Nucleus accumbens (tissue), 56 donors: ENCODE measurements around the gene SLC25A25.

Source experiments
- DNase-seq, 56 donors: peaks; one replicate each; lab custom pipeline; 2025; lab: John Stamatoyannopoulos, UW

SLC25A25 gene

DNA sequence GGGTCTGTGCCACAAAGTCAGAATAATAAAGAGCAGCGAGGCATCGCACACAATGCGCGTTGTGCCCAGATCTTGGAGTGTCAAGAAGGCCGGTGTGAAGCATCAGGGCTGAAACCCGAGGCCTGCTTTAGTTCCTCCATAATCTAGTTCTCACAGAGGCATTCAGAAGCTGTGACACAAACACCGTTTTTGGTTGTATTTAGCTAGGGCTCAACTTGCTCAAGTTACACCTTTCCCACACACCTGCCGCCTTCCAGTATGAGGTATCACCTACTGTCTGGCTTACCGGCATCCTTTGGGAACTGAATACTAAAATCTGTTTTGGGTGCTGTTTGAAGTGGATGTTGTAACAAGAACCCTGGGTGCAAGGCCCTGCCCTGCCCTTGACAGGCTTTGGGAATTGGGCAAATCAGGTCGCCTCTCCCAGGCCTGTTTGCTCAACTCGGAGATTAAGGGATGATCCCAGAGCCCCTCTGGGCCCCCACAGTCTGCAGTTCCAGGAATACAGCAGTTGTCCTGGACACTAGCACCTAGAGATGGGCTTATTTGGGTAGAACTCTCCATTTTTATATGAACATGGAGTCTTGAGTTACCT, 27.0 kb downstream of the SLC25A25 start:
- DNase-seq = no peak

DNA sequence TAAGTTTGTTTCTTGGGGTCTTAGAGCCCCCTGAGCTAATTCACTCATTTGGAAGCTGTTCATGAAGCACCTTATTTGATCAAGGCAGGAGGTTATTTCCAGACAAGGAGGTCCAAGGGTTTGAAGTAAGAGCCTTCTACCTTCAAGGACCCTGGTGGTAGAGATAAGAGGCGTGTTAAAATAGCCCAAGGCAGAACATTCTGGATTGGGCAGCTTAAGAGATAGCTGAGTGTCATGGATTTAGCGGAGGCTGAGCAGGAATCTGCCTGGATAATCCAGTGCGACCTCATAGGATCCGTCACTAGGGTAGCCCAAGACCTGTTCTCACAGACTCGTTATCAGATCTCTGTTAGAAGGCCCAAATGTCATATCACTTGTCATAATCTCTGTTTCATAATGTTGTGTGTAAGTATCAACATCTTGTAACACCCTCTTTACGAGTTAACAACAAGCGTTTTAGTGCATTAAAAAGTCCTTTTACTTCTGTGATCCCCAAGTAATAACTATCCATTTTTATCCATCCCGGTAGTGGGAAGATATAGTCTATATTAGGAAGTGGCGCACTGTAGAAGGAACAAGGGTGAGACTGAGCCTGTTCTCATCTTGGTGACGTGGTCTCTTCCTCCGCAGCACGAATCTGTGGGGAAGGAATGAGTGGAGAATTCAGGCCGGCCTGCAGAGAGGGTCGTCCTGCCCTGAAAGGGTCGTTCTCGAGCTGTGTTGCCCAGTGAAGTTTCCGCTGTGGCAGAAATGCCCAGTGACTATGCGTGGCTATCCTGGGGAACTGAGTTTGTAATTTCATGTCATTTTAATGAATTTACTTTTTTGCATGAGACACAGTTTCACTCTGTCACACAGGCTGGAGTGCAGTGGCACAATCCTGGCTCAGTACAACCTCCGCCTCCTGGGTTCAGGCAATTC, 28.8 kb downstream of the SLC25A25 start:
- DNase-seq = peak in 3 of 56 donors; percentile 12 to 43 (median 29)

DNA sequence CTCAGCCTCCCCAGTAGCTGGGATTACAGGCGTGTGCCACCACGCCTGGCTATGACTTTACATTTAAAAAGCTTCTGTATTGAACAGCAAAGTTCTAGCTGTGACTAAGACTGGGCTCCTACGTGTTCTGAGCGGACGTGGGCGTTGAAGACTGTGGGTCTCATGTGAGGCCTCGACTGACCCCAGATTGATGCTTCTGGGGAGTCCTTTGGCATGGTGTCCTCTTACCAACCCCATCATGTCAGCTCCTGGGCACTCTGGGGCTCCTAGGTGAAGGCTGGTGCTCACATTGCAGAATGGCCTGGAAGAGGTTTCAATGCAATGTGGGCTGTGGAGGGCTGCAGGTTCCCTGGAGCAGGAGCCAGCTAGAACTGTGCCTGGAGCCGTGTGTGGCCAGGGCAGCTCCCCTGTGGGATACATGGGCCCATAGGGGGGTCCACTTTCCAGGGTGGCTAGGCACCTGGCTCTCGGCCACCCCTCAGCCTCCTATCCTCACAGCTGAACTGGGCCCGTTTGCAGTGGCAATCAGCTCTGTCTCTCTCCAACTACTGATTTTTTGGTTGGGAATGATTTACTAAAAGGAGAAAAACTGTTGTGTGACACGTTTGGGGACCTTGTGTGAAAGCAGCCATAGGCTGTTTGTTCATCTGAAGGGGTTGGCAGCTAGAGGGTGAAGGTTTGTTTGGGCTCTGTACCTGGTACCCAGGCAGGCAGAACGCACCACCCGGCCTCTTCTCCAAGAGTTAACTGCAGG, 29.7 kb downstream of the SLC25A25 start:
- DNase-seq = peak in 5 of 56 donors; percentile 19 to 58 (median 43)

DNA sequence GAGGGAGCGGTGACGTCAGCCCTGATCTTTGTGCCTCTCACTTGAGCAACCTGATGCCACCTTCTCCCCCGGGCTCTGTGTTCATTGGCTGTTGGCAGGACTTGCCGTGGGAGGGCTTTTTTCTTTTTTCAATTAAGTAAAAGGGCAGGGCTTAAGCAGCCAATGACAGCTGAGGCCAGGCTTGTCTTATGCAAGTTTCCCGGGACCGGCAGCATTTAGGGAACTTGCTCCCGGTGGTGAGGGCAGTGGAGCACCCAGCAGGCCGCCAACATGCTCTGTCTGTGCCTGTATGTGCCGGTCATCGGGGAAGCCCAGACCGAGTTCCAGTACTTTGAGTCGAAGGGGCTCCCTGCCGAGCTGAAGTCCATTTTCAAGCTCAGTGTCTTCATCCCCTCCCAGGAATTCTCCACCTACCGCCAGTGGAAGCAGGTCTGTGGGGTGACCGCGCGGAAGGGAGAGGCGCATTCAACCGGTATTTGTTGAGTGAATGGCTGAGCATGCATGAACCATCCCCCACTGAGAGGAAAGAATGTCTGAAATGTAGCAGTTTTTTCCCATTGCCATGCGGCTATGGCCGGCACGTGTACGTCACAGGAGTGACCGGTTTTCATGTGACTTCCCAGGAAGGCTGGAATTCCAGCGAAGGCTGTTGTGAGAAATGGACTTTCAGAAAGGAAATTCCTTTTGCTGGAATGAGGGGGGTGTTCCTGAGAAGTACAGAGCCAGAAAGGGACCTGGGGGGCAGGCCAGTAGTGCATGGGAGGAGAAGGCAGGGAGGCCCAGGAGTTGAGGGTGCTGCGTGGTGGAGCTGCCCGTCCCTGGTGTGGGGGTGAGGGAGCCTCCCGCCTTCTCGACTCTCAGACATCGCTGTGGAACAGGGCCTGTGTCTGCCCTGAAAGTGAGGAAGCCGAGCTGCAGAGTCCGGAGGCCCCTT, 30.5 kb downstream of the SLC25A25 start:
- DNase-seq = peak in 53 of 56 donors; percentile 44 to 98 (median 80)

DNA sequence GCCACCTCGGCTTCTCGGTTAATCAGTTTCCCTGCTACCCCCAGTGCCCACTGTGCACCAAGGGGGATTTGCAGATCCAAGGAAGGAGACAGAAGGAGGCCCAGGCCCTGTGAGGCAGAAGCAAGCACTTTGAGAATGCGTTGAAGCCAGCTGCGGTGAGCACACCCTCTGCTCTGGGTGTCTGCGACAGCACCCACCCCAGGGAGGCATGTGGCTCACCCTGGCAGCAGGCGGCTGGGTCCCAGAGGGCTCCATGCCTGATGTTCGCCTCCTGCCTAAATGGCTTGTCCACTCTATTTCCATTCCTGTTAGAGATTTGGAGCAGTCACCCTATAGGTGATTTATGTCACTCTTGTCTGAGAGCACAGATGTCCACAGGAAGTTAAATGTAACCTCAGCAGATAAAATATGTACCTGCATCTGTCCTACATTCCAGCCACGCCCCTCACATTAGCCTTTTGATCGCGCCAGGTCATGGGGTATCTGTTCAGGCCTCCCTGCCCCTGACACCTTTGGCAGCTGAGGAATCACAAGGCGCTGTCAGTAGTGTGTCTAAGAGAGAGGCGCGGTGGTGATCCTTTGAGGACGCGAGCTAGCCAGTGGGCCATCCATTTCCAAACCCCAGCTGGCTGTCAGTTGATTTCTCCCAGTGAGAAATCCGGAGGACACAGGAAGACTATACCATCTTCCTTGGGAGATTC, 31.3 kb downstream of the SLC25A25 start:
- DNase-seq = peak in 4 of 56 donors; percentile 26 to 44 (median 30)

DNA sequence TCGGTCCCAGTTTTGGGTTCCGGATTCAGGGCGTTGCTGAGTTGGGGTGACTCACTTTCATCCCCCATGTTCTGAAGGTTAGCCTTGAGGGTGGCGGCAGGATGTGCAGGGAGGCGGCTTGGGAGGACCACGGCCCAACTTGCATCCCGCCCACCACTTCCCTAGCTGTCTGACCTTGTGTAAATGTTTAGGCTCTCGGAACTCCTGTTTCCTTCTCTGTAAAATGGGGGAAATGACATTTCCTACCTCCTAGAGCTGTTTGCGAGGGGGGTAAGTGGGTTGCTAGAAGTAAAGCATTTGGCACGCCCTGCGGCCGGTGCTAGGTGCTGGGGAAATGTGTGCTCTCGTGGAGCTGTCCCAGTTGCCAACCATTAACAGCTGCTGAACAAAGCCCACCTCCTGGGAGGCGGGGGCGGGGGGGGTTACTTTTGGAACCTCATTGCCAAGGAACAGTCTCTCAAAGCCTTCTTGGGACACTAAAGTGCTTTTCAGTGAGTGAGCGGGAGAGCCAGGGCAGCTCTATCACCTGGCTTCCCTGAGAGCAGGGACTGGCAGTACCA, 32.0 kb downstream of the SLC25A25 start:
- peak in 3 of 56 donors; percentile 12 to 41 (median 23) for DNase-seq

DNA sequence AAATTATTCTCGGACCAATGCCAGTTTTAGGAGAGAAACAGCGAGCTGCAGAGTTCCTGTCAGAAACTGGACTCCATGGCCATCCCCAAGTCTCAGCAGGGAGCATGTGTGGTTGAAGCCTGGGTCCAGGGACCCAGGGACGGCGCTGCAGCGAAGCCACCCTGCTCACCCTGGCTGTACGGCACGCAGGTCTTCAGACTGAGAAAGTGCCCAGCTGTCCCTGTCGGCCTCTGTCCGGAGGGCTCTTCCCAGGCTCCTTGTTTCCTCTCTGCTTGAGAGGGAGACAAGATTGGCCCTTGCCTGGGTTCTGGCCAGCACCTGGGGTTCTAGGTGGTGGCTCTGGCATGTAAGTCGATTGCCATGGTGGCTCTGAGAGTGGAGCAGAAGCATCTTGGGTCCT, 32.5 kb downstream of the SLC25A25 start:
- DNase-seq = no peak

DNA sequence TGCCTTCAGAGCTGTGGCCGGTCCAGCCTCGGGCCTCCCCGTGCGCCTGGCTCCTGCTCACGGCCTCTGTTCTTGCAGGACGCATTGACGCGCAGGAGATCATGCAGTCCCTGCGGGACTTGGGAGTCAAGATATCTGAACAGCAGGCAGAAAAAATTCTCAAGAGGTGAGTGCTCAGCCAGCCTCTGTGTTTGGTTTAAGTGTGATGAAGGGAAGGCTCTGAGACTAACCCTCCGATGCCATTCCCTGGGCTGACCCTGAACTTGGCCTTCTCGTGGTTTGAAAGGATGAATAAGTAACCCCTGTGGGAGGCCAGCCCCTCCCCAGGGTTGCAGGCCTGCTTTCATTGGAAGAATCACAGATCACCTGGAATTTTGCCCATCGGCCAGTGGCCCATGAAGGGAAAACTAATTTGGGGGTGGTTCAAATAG, 33.2 kb downstream of the SLC25A25 start:
- DNase-seq = no peak

DNA sequence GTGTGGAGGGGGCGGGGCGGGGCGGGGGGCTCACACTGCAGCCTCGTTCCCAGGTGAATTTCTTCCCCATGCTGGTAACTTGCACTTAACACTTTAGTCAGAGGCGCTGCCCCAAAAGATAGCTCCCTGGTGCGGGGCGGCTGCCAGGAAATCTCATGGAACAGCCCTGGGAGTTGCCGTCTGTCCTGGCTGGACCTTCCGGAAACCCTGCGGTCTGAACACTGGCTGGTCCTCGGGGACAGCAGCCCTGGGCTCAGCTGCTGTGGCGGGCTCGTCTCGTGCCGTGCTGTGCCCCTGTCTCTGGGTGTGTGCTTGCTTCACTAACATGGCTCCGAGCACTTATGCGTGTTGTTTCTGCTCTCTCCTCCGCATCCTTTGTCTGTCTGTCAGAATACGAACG, 33.7 kb downstream of the SLC25A25 start:
- DNase-seq = no peak

DNA sequence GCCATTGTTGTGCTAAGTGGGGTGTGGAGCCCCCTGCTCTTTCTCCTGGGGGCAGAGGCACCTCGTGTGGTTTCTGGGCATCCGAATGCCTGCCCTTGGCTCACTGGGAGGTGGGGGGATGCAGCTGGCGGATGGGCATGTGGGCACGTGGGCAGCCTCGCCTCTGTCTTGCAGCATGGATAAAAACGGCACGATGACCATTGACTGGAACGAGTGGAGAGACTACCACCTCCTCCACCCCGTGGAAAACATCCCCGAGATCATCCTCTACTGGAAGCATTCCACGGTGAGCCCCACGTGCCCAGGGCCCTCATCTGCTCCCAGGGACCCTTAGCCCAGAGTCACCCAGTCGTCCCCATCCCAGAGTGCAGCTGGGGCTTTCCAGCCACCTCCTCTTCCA, 34.2 kb downstream of the SLC25A25 start:
- no peak for DNase-seq

DNA sequence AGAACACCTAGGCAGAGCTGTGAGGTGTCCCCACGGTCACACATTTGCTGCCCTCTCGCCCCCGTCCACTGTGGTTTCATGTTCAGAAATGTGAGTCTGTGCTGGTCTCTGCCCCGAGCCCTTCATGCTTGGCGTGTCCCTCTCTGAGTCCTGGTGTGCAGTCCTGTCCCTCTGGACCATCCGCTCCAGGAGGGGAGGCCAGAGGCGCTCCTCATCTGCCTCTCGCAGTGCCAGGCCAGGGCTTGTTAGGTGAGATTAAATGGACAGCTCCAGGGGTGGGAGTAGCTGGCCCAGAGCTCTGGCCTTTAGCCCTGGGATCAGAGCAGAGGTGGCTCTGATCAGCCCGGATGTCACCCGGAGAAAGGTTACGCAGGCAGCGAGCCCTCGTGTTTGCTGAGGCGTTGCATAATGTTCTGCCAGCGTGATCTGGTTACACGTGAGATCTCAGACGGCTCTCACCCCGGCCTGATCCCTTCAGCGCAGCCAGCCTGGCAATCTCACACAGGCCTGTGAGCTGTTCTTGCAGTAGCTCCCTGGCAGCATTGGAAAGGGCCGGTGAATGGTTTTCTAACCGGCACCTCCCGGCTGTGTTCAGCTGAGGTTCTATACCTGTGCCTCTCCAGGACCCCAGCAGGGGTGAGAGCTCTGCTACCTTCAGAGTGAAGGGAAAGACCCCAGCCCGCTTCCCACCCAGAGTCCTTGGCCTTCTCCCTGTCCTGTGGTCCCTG, 35.0 kb downstream of the SLC25A25 start:
- peak in 10 of 56 donors; percentile 24 to 56 (median 32) for DNase-seq

DNA sequence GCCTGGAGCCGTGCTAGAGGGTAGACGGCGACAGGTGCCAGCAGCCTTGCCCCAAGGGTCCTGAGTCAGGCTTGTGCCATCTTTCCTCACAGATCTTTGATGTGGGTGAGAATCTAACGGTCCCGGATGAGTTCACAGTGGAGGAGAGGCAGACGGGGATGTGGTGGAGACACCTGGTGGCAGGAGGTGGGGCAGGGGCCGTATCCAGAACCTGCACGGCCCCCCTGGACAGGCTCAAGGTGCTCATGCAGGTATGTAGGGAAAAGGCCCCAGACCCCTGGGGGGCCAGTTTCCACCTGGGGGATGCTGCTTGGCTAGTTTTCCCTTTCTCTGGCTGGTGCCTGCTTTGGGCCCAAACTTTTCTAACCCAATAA, 35.5 kb downstream of the SLC25A25 start:
- DNase-seq = no peak

DNA sequence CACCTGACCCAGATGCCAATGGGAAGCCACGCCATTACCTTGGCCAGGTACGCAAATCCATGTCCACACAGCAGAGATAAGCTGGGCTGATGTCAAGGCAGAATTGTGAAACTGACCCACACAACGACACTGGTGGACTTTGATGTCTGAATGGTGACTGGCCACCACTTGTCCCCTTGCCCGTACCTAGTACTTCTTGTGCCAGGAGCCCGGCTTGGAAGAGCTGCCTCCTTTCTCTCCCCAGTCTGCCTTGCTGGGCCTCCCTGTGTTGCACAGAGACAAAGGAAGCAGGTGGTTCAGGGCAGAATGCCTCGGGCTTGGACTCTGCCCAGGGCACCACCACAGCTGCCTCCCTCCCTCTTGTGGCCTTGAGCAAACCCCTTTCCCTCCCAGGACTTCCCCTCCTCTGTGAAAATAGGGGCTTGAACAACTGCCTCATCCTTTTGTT, 36.2 kb downstream of the SLC25A25 start:
- DNase-seq = no peak

DNA sequence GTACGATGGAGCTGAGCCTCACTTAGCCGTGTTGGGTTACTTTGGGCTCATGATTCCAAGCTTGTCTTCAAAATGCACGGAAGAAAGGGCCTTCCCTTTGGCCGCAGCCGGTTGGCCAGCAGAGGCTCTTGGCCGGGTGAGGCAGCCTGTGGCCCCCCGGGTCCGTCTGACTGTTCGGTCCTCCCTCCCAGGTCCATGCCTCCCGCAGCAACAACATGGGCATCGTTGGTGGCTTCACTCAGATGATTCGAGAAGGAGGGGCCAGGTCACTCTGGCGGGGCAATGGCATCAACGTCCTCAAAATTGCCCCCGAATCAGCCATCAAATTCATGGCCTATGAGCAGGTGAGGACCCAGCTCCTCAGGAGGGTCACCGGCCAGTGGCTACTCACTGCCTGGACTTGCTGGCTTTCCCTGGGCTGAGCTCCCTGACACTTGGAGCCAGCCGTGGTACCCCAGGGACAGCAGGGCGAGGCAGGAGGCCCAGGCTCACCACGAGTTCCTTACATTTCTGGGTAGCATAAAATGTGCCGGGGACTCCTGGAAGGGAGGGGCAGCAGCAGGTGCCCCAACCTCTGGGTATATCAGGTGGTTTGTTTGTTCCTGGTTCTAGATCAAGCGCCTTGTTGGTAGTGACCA, 37.6 kb downstream of the SLC25A25 start:
- no peak for DNase-seq

DNA sequence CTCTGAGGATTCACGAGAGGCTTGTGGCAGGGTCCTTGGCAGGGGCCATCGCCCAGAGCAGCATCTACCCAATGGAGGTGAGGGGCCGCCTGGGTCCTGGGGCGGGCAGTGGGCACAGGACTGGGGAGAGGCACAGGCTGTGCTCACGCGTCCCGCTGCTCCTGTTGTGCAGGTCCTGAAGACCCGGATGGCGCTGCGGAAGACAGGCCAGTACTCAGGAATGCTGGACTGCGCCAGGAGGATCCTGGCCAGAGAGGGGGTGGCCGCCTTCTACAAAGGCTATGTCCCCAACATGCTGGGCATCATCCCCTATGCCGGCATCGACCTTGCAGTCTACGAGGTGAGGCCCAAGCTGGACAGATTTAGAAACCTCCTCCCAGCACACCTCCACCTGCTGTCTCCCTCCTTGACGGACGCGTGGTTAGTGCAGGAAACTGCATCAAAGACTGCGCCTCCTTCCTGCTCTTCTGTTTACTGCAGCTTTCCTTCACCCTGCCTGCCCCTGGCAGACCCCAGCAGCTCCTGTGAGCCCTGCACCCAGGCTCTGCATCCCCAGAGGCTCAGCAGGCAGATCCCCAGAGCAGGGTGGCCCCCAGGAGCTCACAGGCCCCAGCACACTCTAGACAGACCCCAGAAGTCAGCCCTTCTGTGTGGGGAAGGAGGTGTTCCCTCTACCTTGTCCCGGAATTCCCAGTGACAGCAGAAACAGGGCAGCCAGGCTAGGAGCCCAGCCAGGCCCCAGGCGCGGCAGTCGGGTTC, 38.3 kb downstream of the SLC25A25 start:
- no peak for DNase-seq

DNA sequence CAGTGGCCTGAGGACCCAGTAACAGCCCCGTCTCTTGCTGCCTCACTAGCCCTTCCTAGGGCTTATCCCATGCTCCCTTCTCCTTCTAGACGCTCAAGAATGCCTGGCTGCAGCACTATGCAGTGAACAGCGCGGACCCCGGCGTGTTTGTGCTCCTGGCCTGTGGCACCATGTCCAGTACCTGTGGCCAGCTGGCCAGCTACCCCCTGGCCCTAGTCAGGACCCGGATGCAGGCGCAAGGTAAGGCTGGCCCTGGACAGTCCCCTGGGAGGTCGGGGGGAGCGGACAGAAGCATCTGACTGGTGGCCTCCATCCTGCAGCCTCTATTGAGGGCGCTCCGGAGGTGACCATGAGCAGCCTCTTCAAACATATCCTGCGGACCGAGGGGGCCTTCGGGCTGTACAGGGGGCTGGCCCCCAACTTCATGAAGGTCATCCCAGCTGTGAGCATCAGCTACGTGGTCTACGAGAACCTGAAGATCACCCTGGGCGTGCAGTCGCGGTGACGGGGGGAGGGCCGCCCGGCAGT, 39.0 kb downstream of the SLC25A25 start:
- DNase-seq = no peak
